AG04449 (cell line): ENCODE results near the gene KRTDAP.

Experiments
- CTCF ChIA-PET: fragments of 350-600 bp; formaldehyde crosslinking; extraction: SDS; loops from one replicate; lab custom pipeline; 2021; ENCODE audit warnings: antibody characterized with exemption; lab: Yijun Ruan, JAX
- POLR2A ChIA-PET: fragments of 400-600, 350-600 bp; formaldehyde crosslinking; extraction: SDS; loops from one replicate; lab custom pipeline; 2020; ENCODE audit warnings: antibody characterized with exemption, inconsistent platforms; lab: Yijun Ruan, JAX
- DNase-seq: peaks from one replicate; pipeline ENCODE4 v3.0.0-alpha.2; 2010; ENCODE audit warnings: low read depth, low spot score
- H3K4me3 ChIP-seq: 2 replicates; pipeline ENCODE4 v1.5.1; 2011; ENCODE audit warnings: low read depth, mild to moderate bottlenecking, control low read depth, low read length
- CTCF ChIP-seq: IDR thresholded peaks from one replicate; pipeline ENCODE4 v1.5.1; 2011; ENCODE audit warnings: mild to moderate bottlenecking, moderate library complexity, low read length, control low read depth, inconsistent platforms; ENCODE audit not compliant: insufficient read depth; ENCODE audit errors: missing control alignments

Gene KRTDAP

DNA sequence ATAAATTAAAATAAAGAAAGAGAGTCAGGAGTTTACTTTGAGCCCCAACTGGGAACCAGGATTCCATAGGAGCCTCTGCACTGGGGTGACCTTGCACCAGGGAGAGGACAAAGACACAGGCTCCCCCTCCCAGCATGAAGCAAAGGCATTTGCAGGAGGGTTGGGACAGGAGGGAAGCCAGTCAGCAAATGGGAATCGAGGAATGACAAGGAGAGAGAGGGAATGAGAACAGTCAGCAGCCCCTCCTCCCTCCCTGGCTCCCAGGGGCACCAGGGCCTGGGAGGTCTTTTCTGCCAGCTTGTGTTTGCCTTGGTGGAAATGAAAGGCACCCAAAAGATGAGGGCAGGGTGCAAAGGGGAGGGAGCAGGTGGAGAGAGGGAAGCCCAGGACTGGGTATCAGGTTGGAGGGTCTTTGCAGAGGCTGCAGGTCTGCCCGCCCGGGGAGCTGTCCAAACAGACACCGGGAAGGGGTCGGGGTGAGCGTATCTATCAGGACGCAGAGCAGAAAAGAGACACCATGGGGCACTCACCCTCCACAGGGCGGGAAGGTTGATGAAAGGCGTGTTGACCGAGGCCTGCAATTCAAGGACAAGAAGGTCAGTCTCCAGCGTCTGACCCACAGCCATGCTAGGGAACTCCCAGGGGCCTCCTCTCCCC is 34.0 kb upstream of the KRTDAP start:
- DNase-seq: no peak
- ChIA-PET CTCF (interaction anchor here (1.4 to 8.5 kb wide), 2 partner anchors 15 to 20 kb away, joined by 3 to 42 read pairs; no protein-coding TSS in a partner anchor), POLR2A (no interaction called here)
- no peak overlapping the region for H3K4me3 ChIP-seq
- no peak for TF ChIP-seq CTCF

- CTCF ChIA-PET: interaction anchor here (8.5 kb wide), 1 partner anchor 14 kb away, joined by 42 read pairs; no protein-coding TSS in a partner anchor
These were observed 32.6 kb upstream of the KRTDAP start for GRCh38 chr19:35522745-35523327.

GRCh38 chr19:35521124-35521743 is 31.0 kb upstream of the KRTDAP start:
- ChIA-PET POLR2A (interaction anchor here (0.6 kb wide), 1 partner anchor 98 kb away, joined by 3 read pairs; no protein-coding TSS in a partner anchor), CTCF (interaction anchor here (1.7 to 8.5 kb wide), 2 partner anchors 12 to 27 kb away, joined by 9 to 42 read pairs; no protein-coding TSS in a partner anchor)
- H3K4me3 ChIP-seq: no peak overlapping the region
- no peak for TF ChIP-seq CTCF
- DNase-seq: no peak

More at GRCh38 chr19:35522745-35523327, 32.6 kb upstream of the KRTDAP start:
- no peak for TF ChIP-seq CTCF
- no peak overlapping the region for H3K4me3 ChIP-seq
- POLR2A ChIA-PET: no interaction called here
- DNase-seq: no peak

DNA sequence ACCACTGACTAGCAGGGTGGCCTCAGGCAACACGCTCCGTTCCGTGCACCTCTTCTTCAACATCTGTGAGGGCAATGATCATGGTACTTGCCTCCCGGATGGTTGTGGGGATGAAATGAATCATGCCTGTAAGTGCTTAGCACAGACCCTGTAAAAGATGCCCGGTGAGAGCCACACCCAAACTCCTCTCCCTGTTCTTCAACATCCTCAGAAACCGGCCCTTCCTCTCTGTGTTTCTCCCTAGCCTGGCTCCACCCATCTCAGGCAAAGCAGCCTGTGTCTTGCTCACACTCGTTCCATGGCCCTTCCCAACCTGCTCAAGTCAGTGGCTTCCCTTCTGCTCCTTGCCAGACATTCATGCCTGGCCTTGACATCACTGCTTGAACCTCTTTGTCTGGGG is 29.0 kb upstream of the KRTDAP start:
- ChIA-PET CTCF (interaction anchor here (8.5 kb wide), 1 partner anchor 10 kb away, joined by 42 read pairs; no protein-coding TSS in a partner anchor), POLR2A (no interaction called here)
- DNase-seq: no peak
- no peak for TF ChIP-seq CTCF
- H3K4me3 ChIP-seq: no peak overlapping the region

DNA sequence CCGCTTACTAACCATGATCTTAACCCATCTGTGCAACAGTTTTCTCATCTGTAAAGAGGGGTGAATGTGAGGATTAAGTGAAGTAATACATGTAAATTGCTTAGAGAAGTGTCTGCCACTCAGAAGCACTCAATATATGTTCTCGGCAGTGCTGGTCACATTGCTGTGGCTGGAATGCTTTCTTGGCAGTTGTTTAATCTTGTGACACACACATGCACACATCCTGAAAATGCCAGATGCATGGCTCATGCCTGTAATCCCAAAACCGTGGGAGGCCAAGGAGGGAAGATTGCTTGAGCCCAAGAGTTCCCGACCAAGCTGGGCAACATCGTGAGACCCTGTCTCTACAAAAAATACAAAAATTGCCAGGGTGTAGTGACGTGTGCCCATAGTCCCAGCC is 28.0 kb upstream of the KRTDAP start:
- ChIA-PET CTCF (interaction anchor here (0.9 to 8.5 kb wide), 3 partner anchors 9 to 31 kb away, joined by 4 to 42 read pairs (median 27); no protein-coding TSS in a partner anchor), POLR2A (no interaction called here)
- H3K4me3 ChIP-seq: no peak overlapping the region
- DNase-seq: peak; percentile 90
- no peak for TF ChIP-seq CTCF

DNA sequence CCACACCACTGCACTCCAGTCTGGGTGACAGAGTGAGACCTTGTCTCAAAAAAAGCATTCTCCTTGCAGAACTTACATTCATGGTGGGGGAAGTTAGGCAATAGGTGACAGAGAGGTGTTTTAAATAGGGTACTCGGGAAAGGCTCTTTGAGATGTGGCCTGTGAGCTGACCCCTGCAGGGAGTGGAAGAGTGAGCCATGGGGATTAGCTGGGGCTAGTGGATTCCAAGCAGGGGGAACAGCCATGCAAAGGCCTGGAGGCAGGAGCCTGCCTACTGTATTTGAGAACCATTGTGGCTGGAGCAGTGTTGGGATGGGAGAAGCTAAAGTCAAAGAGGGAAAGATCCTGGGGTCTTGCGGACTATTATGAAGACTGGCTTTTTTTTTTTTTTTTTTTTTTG is 27.1 kb upstream of the KRTDAP start:
- CTCF ChIA-PET: interaction anchor here (4.8 to 8.5 kb wide), 2 partner anchors 8 to 32 kb away, joined by 27 to 42 read pairs; no protein-coding TSS in a partner anchor
- DNase-seq: no peak
- no peak for TF ChIP-seq CTCF
- POLR2A ChIA-PET: no interaction called here
- H3K4me3 ChIP-seq: no peak overlapping the region
